ENCODE results near the gene TRAPPC1.

Gene TRAPPC1

GRCh38 chr17:7940743-7941142 is 9.0 kb upstream of the TRAPPC1 start:
- DNase-seq (ENCODE audit: low spot score), result no peak

GRCh38 chr17:7940034-7940433 is 8.3 kb upstream of the TRAPPC1 start:
- no peak for DNase-seq (ENCODE audit: low spot score)

- DNase-seq (ENCODE audit: low spot score), result no peak
These were observed 4.1 kb upstream of the TRAPPC1 start for GRCh38 chr17:7935859-7936258.

- peak; percentile 48 for DNase-seq (ENCODE audit: low spot score)
These were observed 1.2 kb upstream of the TRAPPC1 start for GRCh38 chr17:7932949-7933348.

GRCh38 chr17:7932483-7932891 is 741 bp upstream of the TRAPPC1 start:
- peak; percentile 33 for DNase-seq (ENCODE audit: low spot score)

- no peak for DNase-seq (ENCODE audit: low spot score)
These were observed 710 bp downstream of the TRAPPC1 start for GRCh38 chr17:7930841-7931631.

GRCh38 chr17:7929158-7930023 is 2.4 kb downstream of the TRAPPC1 start, which contains the start of gene KCNAB3:
Gene KCNAB3, minus strand, starts transcription at chr17:7929856. Its CDS starts 421 bp downstream, at chr17:7929435.
- no peak for DNase-seq (ENCODE audit: low spot score)

GRCh38 chr17:7927596-7927995 is 4.2 kb downstream of the TRAPPC1 start:
- DNase-seq (ENCODE audit: low spot score), result no peak

GRCh38 chr17:7922845-7923628 is 8.7 kb downstream of the TRAPPC1 start:
- DNase-seq (ENCODE audit: low spot score), result no peak

GRCh38 chr17:7922269-7922844 is 9.4 kb downstream of the TRAPPC1 start:
- DNase-seq (ENCODE audit: low spot score), result no peak

GRCh38 chr17:7916808-7917207 is 14.9 kb downstream of the TRAPPC1 start:
- no peak for DNase-seq (ENCODE audit: low spot score)

GRCh38 chr17:7916385-7916682 is 15.4 kb downstream of the TRAPPC1 start:
- DNase-seq (ENCODE audit: low spot score), result no peak

- DNase-seq (ENCODE audit: low spot score), result peak; percentile 93
These were observed 15.9 kb downstream of the TRAPPC1 start, which contains the start of gene RNF227 for GRCh38 chr17:7915611-7916384. Gene RNF227, minus strand, starts transcription at chr17:7916289. Its CDS starts 94 bp downstream, at chr17:7916195.

- no peak for DNase-seq (ENCODE audit: low spot score)
These were observed 16.6 kb downstream of the TRAPPC1 start for GRCh38 chr17:7915179-7915610.

GRCh38 chr17:7912927-7913524 is 18.7 kb downstream of the TRAPPC1 start:
- peak; percentile 66 for DNase-seq (ENCODE audit: low spot score)

GRCh38 chr17:7911116-7911515 is 20.6 kb downstream of the TRAPPC1 start:
- no peak for DNase-seq (ENCODE audit: low spot score)

- no peak for DNase-seq (ENCODE audit: low spot score)
These were observed 21.0 kb downstream of the TRAPPC1 start for GRCh38 chr17:7910711-7911110.

- DNase-seq (ENCODE audit: low spot score), result no peak
These were observed 21.5 kb downstream of the TRAPPC1 start for GRCh38 chr17:7910281-7910680.

- no peak for DNase-seq (ENCODE audit: low spot score)
These were observed 22.7 kb downstream of the TRAPPC1 start for GRCh38 chr17:7909089-7909488.

Data from LoVo (cell line).